GM18519 (cell line): ENCODE data around the gene ZBTB8B.

ENCODE experiments used
- ATAC-seq: cut with Tn5 transposase; IDR thresholded peaks from one replicate; pipeline ENCODE4 v1.9.1; 2021; ENCODE audit warnings: mild to moderate bottlenecking, moderate library complexity; ENCODE audit not compliant: unreplicated experiment, low FRiP score

ZBTB8B gene

GRCh38 chr1:32501865-32502264 is 37.0 kb downstream of the ZBTB8B start:
- no peak for ATAC-seq

GRCh38 chr1:32503153-32503552 is 38.3 kb downstream of the ZBTB8B start:
- ATAC-seq = no peak

GRCh38 chr1:32507021-32507420 is 42.1 kb downstream of the ZBTB8B start:
- no peak for ATAC-seq

- no peak for ATAC-seq
Observed at GRCh38 chr1:32508761-32509160, 43.9 kb downstream of the ZBTB8B start.

DNA sequence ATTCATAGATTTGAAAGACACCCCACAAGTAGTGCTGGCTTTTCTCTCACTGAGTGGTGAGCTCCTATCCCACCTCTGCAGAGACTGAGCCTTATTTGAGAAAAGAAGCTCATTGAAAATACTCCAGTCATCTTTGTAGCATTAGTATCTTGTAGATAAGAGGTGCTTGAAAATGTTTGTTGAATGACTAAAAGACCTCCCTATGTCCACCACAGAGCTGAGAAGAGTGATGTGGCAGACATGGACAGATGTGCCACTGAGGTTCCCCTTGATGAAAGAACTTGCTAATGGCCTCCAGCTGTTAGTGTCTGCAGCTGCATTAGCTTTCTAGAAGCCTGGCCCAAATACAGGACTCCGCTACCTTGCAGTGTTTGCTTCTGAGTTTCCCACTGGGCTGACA is 45.1 kb downstream of the ZBTB8B start:
- ATAC-seq = no peak
